ENCODE results near the gene SLC35A3. TPM values are rescaled to one million over a fixed set of nuclear protein-coding genes. Genes with fewer than 3 reads are reported as not detected.

The SLC35A3 gene
- total and polyA plus RNA-seq, 9 of the 15 experiments (the other 6 are each of a cell fraction or from before 2014, with no cell fraction given), result 3.5 to 21.7 (median 13.2) TPM

DNA sequence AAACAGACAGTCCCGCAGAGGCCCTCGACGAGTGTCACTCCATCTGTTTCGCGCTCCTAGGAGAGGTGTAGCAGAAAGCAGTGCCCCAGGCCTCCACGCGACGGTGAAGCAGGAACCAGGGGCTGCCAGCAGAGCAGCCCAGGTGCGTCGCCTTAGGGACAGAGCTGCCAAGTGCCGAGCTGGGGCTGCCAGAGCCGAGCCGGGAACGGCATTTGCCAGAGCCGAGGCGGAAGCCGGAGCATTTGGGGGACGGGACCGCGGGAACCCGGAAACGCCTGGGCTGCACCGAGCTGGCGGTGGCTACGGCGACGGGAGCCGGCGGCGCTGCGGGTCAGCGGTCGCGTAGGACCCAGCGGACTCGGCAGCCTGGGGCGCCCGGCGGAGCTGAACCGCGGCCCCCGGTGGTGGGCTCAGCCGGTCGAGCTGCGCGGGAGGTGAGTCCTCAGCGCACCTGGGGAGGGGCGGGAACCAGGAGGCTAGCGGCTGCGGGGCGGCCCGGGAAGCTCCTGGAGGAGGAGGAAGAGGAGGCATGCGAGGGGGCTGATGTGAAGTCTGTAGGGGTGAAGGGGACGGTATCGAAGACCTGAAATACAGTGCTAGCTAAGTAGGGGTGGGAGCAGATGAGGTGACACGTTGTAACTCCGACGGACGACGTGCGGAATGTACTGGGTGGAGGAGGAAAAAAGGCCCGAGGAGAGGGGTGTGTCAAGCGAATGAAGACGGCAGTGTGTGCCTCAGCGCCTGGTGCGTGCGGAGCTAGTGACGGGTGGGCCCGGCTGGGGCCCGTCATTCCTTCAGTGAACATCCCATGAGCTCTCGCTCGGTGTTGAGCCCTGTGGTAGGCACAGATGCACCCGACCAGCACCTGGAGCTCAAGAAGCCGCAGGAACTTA is at the start of gene SLC35A3 (continued):
- peak; percentile 38; the same call in 1 of the 2 replicates for TF ChIP-seq ZNF766 (CRISPR knock-in tag; conservative IDR thresholded peaks at IDR 0.05)
- no peak for TF ChIP-seq ZNF830 (CRISPR knock-in tag; IDR thresholded peaks at IDR 0.05)
- TF ChIP-seq ZNF785 (CRISPR knock-in tag; IDR thresholded peaks at IDR 0.05), result no peak
- TF ChIP-seq MBD2 (IDR thresholded peaks at IDR 0.05; ENCODE audit: borderline replicate concordance, low read depth), result peak; percentile 24; the same call in 1 of the 2 replicates
- TF ChIP-seq, protein P1, sequence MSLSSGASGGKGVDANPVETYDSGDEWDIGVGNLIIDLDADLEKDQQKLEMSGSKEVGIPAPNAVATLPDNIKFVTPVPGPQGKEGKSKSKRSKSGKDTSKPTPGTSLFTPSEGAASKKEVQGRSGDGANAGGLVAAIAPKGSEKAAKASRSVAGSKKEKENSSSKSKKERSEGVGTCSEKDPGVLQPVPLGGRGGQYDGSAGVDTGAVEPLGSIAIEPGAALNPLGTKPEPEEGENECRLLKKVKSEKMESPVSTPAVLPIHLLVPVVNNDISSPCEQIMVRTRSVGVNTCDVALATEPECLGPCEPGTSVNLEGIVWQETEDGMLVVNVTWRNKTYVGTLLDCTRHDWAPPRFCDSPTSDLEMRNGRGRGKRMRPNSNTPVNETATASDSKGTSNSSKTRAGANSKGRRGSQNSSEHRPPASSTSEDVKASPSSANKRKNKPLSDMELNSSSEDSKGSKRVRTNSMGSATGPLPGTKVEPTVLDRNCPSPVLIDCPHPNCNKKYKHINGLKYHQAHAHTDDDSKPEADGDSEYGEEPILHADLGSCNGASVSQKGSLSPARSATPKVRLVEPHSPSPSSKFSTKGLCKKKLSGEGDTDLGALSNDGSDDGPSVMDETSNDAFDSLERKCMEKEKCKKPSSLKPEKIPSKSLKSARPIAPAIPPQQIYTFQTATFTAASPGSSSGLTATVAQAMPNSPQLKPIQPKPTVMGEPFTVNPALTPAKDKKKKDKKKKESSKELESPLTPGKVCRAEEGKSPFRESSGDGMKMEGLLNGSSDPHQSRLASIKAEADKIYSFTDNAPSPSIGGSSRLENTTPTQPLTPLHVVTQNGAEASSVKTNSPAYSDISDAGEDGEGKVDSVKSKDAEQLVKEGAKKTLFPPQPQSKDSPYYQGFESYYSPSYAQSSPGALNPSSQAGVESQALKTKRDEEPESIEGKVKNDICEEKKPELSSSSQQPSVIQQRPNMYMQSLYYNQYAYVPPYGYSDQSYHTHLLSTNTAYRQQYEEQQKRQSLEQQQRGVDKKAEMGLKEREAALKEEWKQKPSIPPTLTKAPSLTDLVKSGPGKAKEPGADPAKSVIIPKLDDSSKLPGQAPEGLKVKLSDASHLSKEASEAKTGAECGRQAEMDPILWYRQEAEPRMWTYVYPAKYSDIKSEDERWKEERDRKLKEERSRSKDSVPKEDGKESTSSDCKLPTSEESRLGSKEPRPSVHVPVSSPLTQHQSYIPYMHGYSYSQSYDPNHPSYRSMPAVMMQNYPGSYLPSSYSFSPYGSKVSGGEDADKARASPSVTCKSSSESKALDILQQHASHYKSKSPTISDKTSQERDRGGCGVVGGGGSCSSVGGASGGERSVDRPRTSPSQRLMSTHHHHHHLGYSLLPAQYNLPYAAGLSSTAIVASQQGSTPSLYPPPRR (CRISPR knock-in tag; IDR thresholded peaks at IDR 0.05; ENCODE audit: borderline replicate concordance), result no peak
- no peak for TF ChIP-seq ZFPM2 (CRISPR knock-in tag; IDR thresholded peaks at IDR 0.05)
- peak; percentile 83 for TF ChIP-seq FIP1L1 (IDR thresholded peaks at IDR 0.05; ENCODE audit: low read depth, low read length, poor library complexity, severe bottlenecking)
- TF ChIP-seq ATF7 (IDR thresholded peaks at IDR 0.05), result peak; percentile 60
- peak; percentile 72 to 91 for TF ChIP-seq MAZ (CRISPR knock-in tag; conservative IDR thresholded peaks at IDR 0.05 in 1 of 2, IDR thresholded peaks at IDR 0.05 in 1 of 2)
- TF ChIP-seq E2F3 (CRISPR knock-in tag; IDR thresholded peaks at IDR 0.05), result peak; percentile 54; the same call in 1 of the 2 replicates
- peak; percentile 73; the same call in 1 of the 2 replicates for TF ChIP-seq SP1 (CRISPR knock-in tag; IDR thresholded peaks at IDR 0.05)
- peak; percentile 47; the same call in 1 of the 2 replicates for TF ChIP-seq ZBTB7A (IDR thresholded peaks at IDR 0.05; ENCODE audit: borderline replicate concordance, control insufficient read depth, low read depth, low read length)
- no peak for TF ChIP-seq ZNF146 (CRISPR knock-in tag; IDR thresholded peaks at IDR 0.05; ENCODE audit: unreplicated experiment)
- TF ChIP-seq SMARCE1 (IDR thresholded peaks at IDR 0.05), result peak; percentile 20; the same call in 1 of the 2 replicates
- peak; percentile 44; the same call in 1 of the 2 replicates for TF ChIP-seq BHLHE40 (IDR thresholded peaks at IDR 0.05; ENCODE audit: low read length)
- TF ChIP-seq ZKSCAN1 (IDR thresholded peaks at IDR 0.05; ENCODE audit: low read depth, low read length), result peak; percentile 78
- TF ChIP-seq, protein P2, sequence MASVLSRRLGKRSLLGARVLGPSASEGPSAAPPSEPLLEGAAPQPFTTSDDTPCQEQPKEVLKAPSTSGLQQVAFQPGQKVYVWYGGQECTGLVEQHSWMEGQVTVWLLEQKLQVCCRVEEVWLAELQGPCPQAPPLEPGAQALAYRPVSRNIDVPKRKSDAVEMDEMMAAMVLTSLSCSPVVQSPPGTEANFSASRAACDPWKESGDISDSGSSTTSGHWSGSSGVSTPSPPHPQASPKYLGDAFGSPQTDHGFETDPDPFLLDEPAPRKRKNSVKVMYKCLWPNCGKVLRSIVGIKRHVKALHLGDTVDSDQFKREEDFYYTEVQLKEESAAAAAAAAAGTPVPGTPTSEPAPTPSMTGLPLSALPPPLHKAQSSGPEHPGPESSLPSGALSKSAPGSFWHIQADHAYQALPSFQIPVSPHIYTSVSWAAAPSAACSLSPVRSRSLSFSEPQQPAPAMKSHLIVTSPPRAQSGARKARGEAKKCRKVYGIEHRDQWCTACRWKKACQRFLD (CRISPR knock-in tag; IDR thresholded peaks at IDR 0.05), result 0 out of 2 replicates have a peak, but pooled peaks have one; percentile 40
- peak; percentile 52; the same call in 1 of the 2 replicates for TF ChIP-seq ESRRA (IDR thresholded peaks at IDR 0.05; ENCODE audit: borderline replicate concordance, low read depth)
- TF ChIP-seq CBX1 (IDR thresholded peaks at IDR 0.05; ENCODE audit: low read depth), result peak; percentile 97
- peak; percentile 99 for TF ChIP-seq GABPB1 (CRISPR knock-in tag; IDR thresholded peaks at IDR 0.05)
- TF ChIP-seq FOSL1 (tag; conservative IDR thresholded peaks at IDR 0.05), result no peak
- TF ChIP-seq, protein P3, sequence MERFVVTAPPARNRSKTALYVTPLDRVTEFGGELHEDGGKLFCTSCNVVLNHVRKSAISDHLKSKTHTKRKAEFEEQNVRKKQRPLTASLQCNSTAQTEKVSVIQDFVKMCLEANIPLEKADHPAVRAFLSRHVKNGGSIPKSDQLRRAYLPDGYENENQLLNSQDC (CRISPR knock-in tag; IDR thresholded peaks at IDR 0.05), result no peak
